DOHH2 (cell line): ENCODE data around the gene FCN1.

Source experiments
- H3F3A ChIP-seq: fragments of 200-600 bp; sonication (generic), shearing (Covaris generic); 2 replicates; pipeline ENCODE4 v1.6.0; 2016; ENCODE audit warnings: antibody characterized with exemption, mild to moderate bottlenecking; ENCODE audit not compliant: control insufficient read depth, insufficient read depth
- H3K27ac ChIP-seq: fragments of 200-600 bp; sonication (generic); 2 replicates; pipeline ENCODE4 v1.5.1; 2014; ENCODE audit warnings: low read depth, mild to moderate bottlenecking, low read length, moderate library complexity
- H3K27me3 ChIP-seq: fragments of 200-600 bp; sonication (generic); 2 replicates; pipeline ENCODE4 v1.6.1; 2014; ENCODE audit warnings: mild to moderate bottlenecking, low read length, mixed read lengths; ENCODE audit not compliant: control insufficient read depth
- H3K36me3 ChIP-seq: fragments of 200-600 bp; sonication (generic); 2 replicates; pipeline ENCODE4 v1.6.1; 2014; ENCODE audit warnings: mild to moderate bottlenecking, low read length, moderate library complexity, mixed read lengths; ENCODE audit not compliant: control insufficient read depth
- H3K4me1 ChIP-seq: fragments of 200-600 bp; sonication (generic); 2 replicates; pipeline ENCODE4 v1.6.1; 2014; ENCODE audit warnings: mild to moderate bottlenecking, low read length, mixed read lengths; ENCODE audit not compliant: control insufficient read depth
- H3K4me2 ChIP-seq: fragments of 200-600 bp; sonication (generic); 2 replicates; pipeline ENCODE4 v1.6.0; 2014; ENCODE audit warnings: mild to moderate bottlenecking, low read length, moderate library complexity
- H3K4me3 ChIP-seq: fragments of 200-600 bp; sonication (generic); 2 replicates; pipeline ENCODE4 v1.5.1; 2014; ENCODE audit warnings: mild to moderate bottlenecking, low read length, mixed read lengths
- H3K79me2 ChIP-seq: fragments of 200-600 bp; sonication (generic); 2 replicates; pipeline ENCODE4 v1.6.1; 2014; ENCODE audit warnings: mild to moderate bottlenecking, low read length, mixed read lengths; ENCODE audit not compliant: control insufficient read depth
- H3K9me2 ChIP-seq: fragments of 200-600 bp; sonication (generic); replicated peaks from 2 replicates; pipeline ENCODE4 v1.6.1; 2014; ENCODE audit warnings: mild to moderate bottlenecking, low read length, mixed read lengths; ENCODE audit not compliant: control insufficient read depth
- H3K9me3 ChIP-seq: fragments of 200-600 bp; sonication (generic); 2 replicates; pipeline ENCODE4 v1.6.1; 2014; ENCODE audit warnings: antibody characterized with exemption, low read length, mixed read lengths; ENCODE audit not compliant: control insufficient read depth, insufficient read depth
- H4K20me1 ChIP-seq: fragments of 200-600 bp; sonication (generic); 2 replicates; pipeline ENCODE4 v1.6.0; 2014; ENCODE audit warnings: low read depth, mild to moderate bottlenecking, antibody characterized with exemption, low read length, moderate library complexity; ENCODE audit not compliant: control insufficient read depth, insufficient read depth
- EZH2phosphoT487 ChIP-seq: fragments of 200-600 bp; sonication (generic); IDR thresholded peaks from 2 replicates; pipeline ENCODE4 v1.6.1; 2017; ENCODE audit warnings: borderline replicate concordance, mild to moderate bottlenecking, antibody characterized with exemption, low read length, moderate library complexity, mixed read lengths
- TF ChIP-seq, protein P1 (sequence below): fragments of 200-600 bp; sonication (generic); IDR thresholded peaks from one replicate; pipeline ENCODE4 v1.5.1; 2014; ENCODE audit warnings: antibody characterized with exemption, mild to moderate bottlenecking, low read depth, low read length; ENCODE audit not compliant: poor library complexity, severe bottlenecking

FCN1 gene

GRCh38 chr9:134942788-134943184 lies 25.1 kb upstream of the FCN1 start:
- no peaks in the 10 kb centered on the region for H3K9me3 ChIP-seq
- no peaks in the 10 kb centered on the region for H3K27me3 ChIP-seq
- no peaks in the 10 kb centered on the region for H3K9me2 ChIP-seq
- H3K79me2 ChIP-seq, result no peaks in the 10 kb centered on the region
- TF ChIP-seq, protein P1, sequence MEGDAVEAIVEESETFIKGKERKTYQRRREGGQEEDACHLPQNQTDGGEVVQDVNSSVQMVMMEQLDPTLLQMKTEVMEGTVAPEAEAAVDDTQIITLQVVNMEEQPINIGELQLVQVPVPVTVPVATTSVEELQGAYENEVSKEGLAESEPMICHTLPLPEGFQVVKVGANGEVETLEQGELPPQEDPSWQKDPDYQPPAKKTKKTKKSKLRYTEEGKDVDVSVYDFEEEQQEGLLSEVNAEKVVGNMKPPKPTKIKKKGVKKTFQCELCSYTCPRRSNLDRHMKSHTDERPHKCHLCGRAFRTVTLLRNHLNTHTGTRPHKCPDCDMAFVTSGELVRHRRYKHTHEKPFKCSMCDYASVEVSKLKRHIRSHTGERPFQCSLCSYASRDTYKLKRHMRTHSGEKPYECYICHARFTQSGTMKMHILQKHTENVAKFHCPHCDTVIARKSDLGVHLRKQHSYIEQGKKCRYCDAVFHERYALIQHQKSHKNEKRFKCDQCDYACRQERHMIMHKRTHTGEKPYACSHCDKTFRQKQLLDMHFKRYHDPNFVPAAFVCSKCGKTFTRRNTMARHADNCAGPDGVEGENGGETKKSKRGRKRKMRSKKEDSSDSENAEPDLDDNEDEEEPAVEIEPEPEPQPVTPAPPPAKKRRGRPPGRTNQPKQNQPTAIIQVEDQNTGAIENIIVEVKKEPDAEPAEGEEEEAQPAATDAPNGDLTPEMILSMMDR, result no peak
- TF ChIP-seq EZH2phosphoT487, result no peak
- H3K4me2 ChIP-seq, result no peak overlapping the region
- H4K20me1 ChIP-seq, result no peaks in the 10 kb centered on the region
- H3K36me3 ChIP-seq, result no peaks in the 10 kb centered on the region
- peaks cover 3% of the 10 kb centered on the region for H3K4me1 ChIP-seq
- H3K4me3 ChIP-seq, result no peak overlapping the region
- no peaks in the 10 kb centered on the region for H3F3A ChIP-seq
- H3K27ac ChIP-seq, result no peak overlapping the region

DNA sequence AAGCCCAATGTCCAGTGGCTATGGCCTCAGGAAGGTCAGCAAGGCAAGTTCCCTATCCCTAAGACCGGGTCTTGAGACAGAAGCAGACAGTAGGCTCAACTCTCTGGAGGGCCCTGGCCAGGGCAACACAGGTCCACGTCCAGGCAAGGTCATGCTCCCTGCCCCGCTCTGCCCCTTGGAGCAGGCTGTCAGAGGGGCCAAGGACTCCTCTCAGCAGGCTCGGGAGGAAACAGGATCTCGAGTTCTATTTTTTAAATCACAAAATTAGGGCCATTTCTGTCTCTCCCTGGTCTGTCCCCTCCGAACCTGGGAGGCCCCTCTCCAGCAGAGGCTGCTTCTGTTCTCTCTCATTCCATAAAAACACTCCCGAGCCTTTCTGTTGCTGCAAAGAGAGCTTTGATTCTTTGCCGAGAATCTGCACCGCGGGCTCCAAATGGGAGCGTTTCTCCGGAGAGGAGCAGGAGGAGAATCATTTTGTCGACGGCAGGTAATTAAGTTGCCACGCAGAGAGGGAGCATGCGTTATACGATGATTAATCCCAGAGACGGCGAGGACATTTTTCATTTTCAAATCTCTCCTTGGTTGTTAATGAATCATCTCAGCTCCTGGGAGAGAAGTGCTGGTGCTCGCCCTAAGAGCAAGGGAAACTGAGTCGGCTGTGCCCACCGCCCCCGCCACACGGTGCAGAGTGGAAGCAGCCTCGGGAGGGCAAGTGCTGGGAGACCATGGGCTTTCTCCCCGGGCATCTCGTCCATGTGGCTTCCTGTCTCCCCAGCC lies 24.5 kb upstream of the FCN1 start:
- no peak overlapping the region for H3K4me3 ChIP-seq
- H3K79me2 ChIP-seq, result no peaks in the 10 kb centered on the region
- no peaks in the 10 kb centered on the region for H3K36me3 ChIP-seq
- no peaks in the 10 kb centered on the region for H4K20me1 ChIP-seq
- no peak for TF ChIP-seq EZH2phosphoT487
- TF ChIP-seq, protein P1, result no peak
- H3F3A ChIP-seq, result no peaks in the 10 kb centered on the region
- H3K4me2 ChIP-seq, result no peak overlapping the region
- H3K27ac ChIP-seq, result no peak overlapping the region
- no peaks in the 10 kb centered on the region for H3K9me3 ChIP-seq
- peaks cover 9% of the 10 kb centered on the region for H3K4me1 ChIP-seq
- H3K9me2 ChIP-seq, result no peaks in the 10 kb centered on the region
- no peaks in the 10 kb centered on the region for H3K27me3 ChIP-seq

DNA sequence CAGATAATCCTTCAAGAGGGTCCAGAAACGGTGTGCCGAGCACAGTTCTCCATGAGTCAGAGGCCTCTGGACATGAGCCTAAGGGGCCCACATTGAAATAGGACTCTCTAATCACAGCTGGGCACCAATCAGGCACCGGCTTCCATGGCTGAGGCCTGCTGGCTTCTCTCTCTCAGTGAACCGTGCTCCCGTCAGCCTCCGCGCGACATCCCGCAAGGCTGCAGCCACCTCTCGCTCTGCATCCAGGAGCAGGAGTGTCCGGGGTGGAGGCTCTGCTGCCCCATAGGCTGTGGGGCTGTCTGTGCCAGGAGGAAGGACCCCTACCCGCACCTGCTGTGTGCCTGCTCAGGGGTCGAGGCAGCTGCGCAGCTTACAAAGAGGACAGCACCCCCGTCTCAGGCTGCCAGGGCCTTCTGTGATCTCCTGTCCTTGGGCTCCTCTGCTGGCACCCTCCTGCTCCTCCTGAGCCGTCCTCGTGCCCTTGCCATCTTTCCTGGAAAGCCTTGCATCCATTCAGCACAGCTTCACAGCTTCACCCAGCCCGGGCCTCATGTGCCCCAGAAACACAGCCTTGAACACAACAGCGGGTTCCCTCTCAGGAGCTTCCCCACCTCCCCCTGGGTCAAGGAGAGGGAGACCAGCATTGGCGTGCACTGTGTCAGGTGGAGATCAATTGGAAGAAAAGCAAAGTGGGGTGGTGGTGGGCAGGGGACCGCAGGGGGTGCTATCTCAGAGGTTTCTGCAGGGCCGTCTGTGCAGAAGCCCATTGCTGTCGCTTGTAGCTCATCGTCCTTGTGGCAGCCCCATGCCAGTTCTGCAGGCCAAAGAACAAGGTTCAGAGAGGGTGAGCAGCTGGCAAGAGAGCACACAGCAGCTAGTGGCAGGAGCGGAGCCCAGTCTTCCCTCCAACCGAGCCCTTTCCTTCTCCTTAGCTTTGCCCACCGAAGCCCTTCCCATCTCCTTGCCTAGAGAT lies 22.8 kb upstream of the FCN1 start:
- TF ChIP-seq, protein P1, result no peak
- TF ChIP-seq EZH2phosphoT487, result no peak
- Histone ChIP-seq H3K4me3 (no peak overlapping the region), H3K79me2 (no peaks in the 10 kb centered on the region), H3F3A (peaks cover 11% of the 10 kb centered on the region; the same call in 1 of the 2 replicates), H3K4me2 (no peak overlapping the region), H3K4me1 (peaks cover 25% of the 10 kb centered on the region), H4K20me1 (no peaks in the 10 kb centered on the region), H3K27me3 (no peaks in the 10 kb centered on the region), H3K9me2 (no peaks in the 10 kb centered on the region), H3K27ac (no peak overlapping the region), H3K36me3 (no peaks in the 10 kb centered on the region), H3K9me3 (no peaks in the 10 kb centered on the region; the same call in 1 of the 2 replicates)
